Heart left ventricle (tissue), 13 donors: ENCODE results near the gene DIRAS1.

Source experiments
- CTCF ChIP-seq, 12 donors: fragments of 200-600 bp; sonication (generic) in 4 of 12; IDR thresholded peaks; one replicate each; pipeline versions ENCODE4 v1.5.0 to v1.8.0; 2018 to 2022; ENCODE audit warnings: antibody characterized with exemption in 12 of 12, mild to moderate bottlenecking in 5 of 12
- POLR2A ChIP-seq, 2 donors: fragments of 450-650 bp; IDR thresholded peaks; one replicate each; pipeline ENCODE4 v1.6.1; 2017; ENCODE audit warnings: antibody characterized with exemption in 2 of 2, mild to moderate bottlenecking in 2 of 2, moderate library complexity in 2 of 2
- donor health status: ischemic (EF 13 %, LVEDD 7.1; RV severe dilation, severe dysfunction).
- donor health status: DM: no; HTN: yes; CAD: no.
- donor health status: DM: no; HTN: no; CAD: no.
- donor health status: ischemic (EF 25% LVEDD 6.9; RV normal size, moderate dysfunction).
- donor health status: ischemic (EF 25% LVEDD 5.7; RV mildly dilated, moderate dysfunction).
- donor health status: ischemic (EF 35%, LVEDD 5.7; RV mildly dilated, moderate dysfunction).
- donor health status: nonischemic (EF 11% LVEDD 7.7; RV severe dilation, severe dysfunction).
- donor health status: DM: yes; HTN: yes; CAD: no.
- donor health status: PGD.
- donor health status: ischemic (EF 29% LVEDD 5.4; RV normal size, mild dysfunction).
- donor health status: nonischemic (EF 23%, LVEDD 6.1; RV moderate dilation, normal function).

DNA sequence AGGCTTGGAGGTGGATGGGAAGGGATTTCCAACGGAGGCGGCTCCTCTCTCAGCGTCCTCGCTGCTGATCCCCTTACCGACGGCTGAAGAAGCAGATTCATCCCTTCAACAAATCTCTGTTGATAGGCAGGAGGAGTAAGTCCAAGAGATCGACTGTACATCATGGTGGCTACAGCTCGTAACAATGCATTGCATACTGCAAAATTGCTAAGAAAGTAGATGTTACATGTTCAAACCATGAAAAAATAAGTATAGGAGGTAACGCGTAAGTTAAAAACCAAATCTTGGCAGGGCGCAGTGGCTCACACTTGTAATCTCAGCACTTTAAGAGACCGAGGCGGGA, 19.1 kb upstream of the DIRAS1 start:
- TF ChIP-seq CTCF (IDR thresholded peaks at IDR 0.05) (no peak), POLR2A (IDR thresholded peaks at IDR 0.05) (no peak)
